Measurements from ENCODE around the gene PDE4D.

- TF ChIP-seq CTCF (IDR thresholded peaks at IDR 0.05) (no peak), ZFX (IDR thresholded peaks at IDR 0.05; ENCODE audit: borderline replicate concordance) (no peak)
These were observed 722.4 kb downstream of the PDE4D start for GRCh38 chr5:59171131-59171530.

Measured in 22Rv1 (cell line).